Right hindlimb (tissue), 1 donor: Measurements from ENCODE around the gene IQCM.
A peak's percentile ranks its signal among the peaks of the same experiment; 100 is the strongest.

Source experiments
- DNase-seq: peaks from one replicate; pipeline ENCODE4 v3.0.0-alpha.2; 2018

The IQCM gene

DNA sequence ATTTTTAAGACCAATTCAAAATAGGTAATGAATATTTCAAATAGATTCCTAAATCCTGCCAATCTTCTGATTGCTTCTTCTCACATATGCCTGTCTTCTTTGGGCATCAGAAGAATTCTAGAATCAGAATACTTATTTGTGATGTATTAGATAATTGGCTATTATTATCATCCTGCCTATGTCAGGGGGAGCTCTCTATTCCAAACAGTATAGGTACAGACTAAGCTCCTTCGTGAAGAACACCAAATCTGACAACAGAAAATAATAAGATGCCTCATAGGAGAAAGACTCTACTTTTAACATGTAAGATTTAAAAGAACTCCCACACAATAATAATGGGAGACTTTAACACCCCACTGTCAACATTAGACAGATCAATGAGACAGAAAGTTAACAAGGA is at the start of gene IQCM:
IQCM (minus strand) TSS at position 101 of the 400 bp plus-strand sequence. CDS start 73,152 bp downstream, outside the sequence.
- no peak for DNase-seq

DNA sequence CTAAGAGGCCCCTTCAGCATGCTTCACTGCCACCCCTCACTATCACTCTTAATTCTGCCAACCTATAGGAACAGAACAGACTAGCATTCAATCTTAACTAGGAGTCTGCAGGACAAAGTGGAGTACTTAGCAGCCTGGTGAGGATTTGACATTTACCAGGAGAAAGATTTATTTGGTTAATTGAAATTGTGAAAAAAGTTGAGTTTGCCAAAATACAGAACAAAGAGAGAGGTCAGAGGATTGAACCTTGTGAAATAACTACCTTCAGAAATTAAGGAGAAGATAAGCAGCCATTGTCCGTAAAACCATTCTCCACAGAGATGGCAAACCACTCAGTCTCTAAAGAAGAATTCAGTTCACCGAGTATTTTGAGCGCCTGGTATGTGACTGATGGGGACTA is 41.8 kb upstream of the IQCM start:
- no peak for DNase-seq

DNA sequence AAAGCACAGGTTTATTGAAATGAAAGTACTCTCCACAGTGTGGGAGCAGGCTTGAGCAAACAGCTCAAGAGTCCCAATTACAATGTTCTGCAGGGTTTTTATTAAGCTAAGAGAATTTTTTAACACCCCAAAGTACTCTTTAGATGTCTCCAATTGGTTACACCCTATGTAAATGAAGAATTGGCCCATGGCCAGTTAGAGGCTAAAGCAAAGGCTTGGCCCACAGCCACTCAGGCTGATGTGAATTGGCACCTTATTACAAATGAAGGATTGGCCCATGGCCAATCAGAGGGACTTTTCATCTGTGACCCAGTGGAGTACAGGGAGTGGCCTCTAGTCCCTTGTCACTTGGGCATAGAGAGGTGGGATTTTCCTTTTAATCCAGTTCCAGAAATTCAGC is 30.1 kb upstream of the IQCM start:
- DNase-seq, result no peak

- DNase-seq, result no peak
These were observed 26.0 kb upstream of the IQCM start for GRCh38 chr4:149841686-149842085.

- no peak for DNase-seq
These were observed 22.4 kb upstream of the IQCM start for GRCh38 chr4:149838036-149838435.

- DNase-seq, result no peak
These were observed 20.9 kb upstream of the IQCM start for GRCh38 chr4:149836546-149836945.

DNA sequence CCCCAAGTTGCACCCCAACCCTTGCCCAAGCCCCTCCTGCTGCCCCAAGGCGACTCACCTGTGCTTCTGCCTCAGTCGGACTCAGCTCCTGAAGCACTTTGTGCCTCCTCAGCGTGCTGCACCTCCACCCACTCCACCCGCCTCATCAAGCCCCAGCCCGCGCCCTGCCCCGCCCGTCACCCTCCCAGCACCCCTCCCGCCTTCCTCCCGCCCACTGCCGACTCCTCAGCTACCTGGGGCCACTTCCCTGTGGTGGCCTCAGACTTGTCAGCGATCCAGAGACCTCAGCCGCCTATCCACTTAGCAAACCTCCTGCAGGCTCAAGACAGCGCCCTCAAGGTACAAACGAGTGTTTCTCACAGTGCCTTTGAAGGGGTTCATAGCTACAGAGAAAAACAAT is 19.6 kb upstream of the IQCM start:
- no peak for DNase-seq

GRCh38 chr4:149831656-149832208 is 16.1 kb upstream of the IQCM start:
- DNase-seq, result no peak

GRCh38 chr4:149830823-149831222 is 15.2 kb upstream of the IQCM start:
- DNase-seq, result no peak

DNA sequence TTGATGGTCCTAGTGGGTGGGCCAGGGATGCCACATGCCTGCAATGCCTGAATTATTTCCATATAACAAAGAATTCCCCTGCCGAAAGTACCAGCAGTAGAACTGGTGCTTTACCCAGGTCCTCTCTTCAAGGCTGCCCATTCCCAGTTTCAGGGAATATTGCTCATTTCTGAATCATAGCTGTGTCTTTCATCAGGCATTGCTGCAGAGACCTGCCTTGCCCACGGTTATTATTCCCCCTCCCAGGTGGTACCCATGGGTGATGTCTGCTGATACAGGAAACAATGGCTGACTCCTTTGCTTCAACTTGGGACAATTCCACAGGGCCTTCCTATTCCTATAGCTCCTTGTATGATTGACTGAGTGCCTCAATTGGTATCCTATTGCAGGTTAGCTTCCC is 9.7 kb upstream of the IQCM start:
- no peak for DNase-seq

- DNase-seq, result no peak
These were observed 8.2 kb upstream of the IQCM start for GRCh38 chr4:149823769-149824221.

- DNase-seq, result no peak
These were observed 14.2 kb downstream of the IQCM start for GRCh38 chr4:149801416-149801815.

- no peak for DNase-seq
These were observed 16.1 kb downstream of the IQCM start for GRCh38 chr4:149799546-149799945.

- DNase-seq, result no peak
These were observed 19.3 kb downstream of the IQCM start for GRCh38 chr4:149796381-149796780.

DNA sequence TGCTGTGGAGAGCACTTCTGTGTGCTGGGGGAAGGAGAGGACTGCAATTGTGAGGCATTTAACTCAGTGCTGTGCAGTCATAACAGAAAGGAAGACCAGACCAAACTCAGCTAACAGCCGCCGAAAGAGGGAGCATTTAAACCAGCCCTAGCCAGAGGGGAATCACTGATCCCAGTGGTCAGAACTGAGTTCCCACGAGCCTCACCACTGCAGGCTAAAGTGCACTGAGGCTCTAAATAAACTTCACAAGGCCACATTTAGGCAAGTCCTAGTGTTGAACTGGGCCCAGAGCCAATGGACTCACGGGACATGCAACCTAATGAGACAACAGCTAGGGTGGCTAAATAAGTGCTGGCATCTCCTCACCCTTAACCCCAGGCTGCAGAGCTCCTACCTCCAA is 20.4 kb downstream of the IQCM start:
- DNase-seq, result peak; percentile 17

DNA sequence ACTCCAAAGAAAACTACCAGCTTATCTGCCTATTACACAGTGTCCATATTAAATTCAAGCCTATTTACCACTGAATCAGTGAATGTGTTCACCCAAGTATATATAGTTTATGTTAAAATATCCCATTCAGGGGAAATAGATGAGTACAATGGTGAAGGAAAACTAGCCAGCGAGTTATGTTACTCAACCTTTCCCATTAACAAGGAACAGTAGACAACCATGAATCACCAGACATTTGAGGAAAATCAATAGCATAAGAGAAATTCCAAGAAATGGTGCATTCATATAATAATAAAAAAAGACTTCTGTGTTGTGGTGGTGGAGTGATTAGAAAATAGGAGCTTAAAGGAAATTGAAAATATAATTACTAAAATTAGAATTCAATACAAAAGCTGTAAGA is 21.3 kb downstream of the IQCM start:
- DNase-seq, result no peak

DNA sequence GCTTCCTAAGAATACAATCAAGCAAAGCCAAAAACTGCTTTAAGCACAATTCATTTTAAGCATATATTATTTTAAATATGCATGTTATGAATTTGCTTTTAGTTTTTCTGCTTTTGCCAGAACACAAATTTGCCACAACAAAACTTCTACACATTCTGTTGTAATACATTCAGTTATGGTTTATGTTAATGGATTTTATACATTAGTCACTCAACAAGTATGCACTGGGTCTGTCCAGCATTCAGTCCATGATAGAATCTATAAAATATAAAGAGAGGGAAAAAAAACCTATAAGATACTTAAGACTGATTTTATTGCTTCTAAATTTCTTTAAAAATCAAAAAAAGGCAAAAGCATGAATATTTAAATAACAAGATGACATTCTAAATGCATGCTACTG is 22.2 kb downstream of the IQCM start:
- no peak for DNase-seq

DNA sequence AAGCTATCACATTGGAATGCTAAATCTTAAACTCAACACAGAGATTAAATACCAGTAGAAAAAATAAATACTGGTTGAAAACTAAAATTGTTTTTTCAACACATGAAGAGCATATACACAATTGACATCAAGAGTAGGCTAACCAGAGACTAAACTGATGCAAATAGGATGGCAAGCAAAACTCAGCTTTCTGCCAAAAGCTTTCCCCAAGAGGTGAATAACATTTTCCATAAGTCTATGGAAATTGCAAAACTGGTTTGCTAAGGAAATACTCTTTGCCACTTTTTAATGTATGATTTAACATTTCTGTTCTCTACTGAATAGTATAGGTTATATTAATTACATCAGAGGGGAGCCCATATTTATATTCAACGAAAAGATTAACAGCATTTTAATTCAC is 23.8 kb downstream of the IQCM start:
- no peak for DNase-seq

GRCh38 chr4:149790172-149790907 is 25.3 kb downstream of the IQCM start:
- DNase-seq, result no peak

DNA sequence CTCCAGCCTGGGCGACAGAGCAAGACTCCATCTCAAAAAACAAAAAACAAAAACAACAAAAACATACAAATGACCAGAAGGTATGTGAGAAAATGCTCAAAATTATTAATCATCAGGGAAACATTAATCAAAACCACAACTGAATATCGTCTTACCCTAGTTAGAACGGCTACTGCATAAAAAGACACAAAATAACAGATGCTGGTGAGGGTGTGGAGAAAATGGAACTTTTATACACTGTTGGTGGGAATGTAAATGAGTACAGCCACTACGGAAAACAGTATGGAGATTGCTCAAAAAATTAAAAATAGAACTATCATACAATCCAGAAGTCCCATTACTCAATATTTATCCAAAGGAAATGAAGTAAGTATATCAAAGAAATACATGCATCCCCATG is 27.3 kb downstream of the IQCM start:
- no peak for DNase-seq

DNA sequence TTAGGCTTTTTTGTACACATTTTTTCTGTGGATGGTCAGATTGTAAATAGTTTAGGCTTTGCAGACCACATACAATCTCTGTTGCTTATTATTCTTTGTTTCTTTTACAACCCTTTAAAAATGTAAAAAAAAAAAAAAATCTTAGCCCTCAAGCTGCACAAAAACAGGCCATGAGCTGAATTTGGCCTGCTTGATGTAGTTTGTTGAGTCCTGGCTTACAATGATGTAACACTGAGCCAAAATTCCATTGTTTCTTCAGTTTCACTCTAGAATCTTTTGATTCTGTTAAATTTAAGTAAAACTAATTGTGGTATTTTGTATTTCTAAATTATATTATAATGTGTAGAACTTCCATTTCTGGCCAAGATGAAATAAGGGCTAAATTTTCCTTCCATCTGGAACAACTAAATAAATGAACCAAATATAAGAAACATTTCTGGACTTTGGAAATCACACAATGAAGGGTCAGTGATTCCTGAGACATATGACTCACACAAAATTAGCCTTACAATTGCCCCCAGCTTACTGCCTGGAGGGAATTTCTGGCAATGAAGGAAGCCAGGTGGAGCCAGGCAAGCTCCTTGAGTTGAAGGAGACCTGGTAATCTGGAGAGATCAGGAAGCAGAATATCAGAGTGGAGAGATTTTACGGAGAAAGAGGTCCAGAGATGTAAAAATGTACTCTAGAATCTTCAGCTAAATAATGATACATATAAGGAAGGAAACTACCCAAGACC is 29.8 kb downstream of the IQCM start:
- no peak for DNase-seq

GRCh38 chr4:149784018-149784417 is 31.6 kb downstream of the IQCM start:
- DNase-seq, result no peak

DNA sequence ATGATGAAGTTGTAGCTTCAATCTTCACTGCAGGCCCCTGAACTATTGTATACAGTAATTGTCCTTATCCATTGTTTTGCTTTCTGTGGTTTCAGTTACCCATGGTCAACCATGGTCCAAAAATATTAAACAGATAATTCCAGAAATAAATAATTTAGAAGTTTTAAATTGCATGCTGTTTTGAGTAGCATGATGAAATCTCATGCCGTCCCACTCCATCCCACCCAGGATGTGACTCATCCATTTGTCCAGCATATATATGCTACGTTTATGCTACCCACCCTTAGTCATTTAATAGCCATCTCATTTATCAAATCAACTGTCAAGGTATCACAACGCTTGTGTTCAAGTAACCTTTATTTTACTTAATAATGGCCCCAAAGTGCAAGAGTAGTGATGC is 34.5 kb downstream of the IQCM start:
- DNase-seq, result no peak

- DNase-seq, result no peak
These were observed 47.2 kb downstream of the IQCM start for GRCh38 chr4:149768477-149768876.
